LNCaP clone FGC (cell line): Measurements from ENCODE around the gene KCNK15.

Experiments
- DNase-seq: peaks from one replicate; pipeline ENCODE4 v3.0.0-alpha.2; 2011; ENCODE audit warnings: low read depth
- H3K4me3 ChIP-seq: 2 replicates; pipeline ENCODE4 v1.5.1; 2011; ENCODE audit warnings: mild to moderate bottlenecking, low read depth, low read length, control low read depth
- TF ChIP-seq, protein P1 (sequence below): IDR thresholded peaks from 2 replicates; pipeline ENCODE4 v1.5.1; 2012; ENCODE audit warnings: mild to moderate bottlenecking; ENCODE audit not compliant: control insufficient read depth, insufficient read depth; ENCODE audit errors: extremely low read depth

Gene KCNK15

DNA sequence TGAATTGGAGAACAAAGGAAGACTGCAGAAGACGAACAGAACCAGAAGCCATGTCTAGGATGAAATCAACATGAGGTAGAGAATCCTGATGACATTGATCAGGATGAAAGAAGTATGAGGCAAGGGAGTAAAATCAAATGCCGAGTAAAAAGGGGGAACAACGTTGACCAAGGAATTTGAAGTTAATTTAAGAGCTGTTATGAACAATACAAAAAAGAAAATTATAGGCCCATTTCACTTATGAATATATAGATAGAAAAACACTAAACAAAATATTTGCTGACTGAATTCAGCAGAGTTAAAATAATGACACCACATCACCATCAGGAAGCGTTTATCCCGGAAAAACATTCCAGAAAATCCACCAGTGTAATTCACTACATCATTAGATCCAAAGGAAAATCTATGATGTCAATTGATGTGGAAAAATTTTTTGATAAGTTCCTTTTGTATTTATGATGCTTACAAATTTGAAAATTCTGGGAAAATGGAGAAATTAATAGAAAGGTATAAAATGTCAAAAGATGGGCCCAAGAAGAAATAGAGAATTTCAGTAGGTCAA is 38.6 kb upstream of the KCNK15 start:
- H3K4me3 ChIP-seq = no peak overlapping the region
- DNase-seq = no peak
- TF ChIP-seq, protein P1, sequence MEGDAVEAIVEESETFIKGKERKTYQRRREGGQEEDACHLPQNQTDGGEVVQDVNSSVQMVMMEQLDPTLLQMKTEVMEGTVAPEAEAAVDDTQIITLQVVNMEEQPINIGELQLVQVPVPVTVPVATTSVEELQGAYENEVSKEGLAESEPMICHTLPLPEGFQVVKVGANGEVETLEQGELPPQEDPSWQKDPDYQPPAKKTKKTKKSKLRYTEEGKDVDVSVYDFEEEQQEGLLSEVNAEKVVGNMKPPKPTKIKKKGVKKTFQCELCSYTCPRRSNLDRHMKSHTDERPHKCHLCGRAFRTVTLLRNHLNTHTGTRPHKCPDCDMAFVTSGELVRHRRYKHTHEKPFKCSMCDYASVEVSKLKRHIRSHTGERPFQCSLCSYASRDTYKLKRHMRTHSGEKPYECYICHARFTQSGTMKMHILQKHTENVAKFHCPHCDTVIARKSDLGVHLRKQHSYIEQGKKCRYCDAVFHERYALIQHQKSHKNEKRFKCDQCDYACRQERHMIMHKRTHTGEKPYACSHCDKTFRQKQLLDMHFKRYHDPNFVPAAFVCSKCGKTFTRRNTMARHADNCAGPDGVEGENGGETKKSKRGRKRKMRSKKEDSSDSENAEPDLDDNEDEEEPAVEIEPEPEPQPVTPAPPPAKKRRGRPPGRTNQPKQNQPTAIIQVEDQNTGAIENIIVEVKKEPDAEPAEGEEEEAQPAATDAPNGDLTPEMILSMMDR = no peak

DNA sequence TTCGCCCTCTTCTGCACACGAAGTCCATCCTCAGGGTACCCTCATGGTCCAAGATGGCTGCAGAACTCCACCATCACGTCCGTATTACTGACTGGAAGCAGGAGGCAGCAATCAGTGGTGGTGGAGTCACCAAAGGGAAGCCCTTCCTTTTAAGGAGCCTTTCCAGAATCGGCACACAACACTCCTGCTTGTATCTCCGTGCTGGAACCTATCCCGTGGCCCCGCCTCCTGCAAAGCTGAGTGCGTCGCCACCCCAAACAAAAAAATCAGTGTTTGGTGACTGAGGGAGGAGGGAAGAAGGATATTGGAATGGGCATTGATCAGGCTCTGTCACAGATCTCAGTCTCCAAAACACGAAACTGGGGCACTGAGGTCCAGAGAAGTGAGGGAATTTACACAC is 36.3 kb upstream of the KCNK15 start:
- no peak overlapping the region for H3K4me3 ChIP-seq
- no peak for DNase-seq
- TF ChIP-seq, protein P1 = no peak

DNA sequence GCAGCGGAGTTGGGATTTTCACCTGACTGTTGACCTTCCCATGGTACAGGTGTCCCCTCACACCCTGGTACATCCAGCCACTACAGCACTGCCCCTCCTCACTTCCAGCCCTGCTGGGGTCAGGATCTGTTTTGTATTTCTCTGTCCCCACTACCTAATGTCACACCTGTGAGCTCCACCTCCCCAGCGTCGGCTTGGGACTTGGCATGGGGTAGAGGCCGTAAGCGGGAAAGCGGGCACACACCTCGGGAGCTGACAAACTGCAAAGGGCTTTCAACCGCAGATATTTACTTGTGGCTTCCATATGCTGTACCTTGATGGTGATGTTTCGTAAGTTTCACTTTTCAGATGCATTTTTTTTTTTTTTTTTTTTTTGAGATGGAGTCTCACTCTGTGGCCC is 35.9 kb upstream of the KCNK15 start:
- DNase-seq = no peak
- TF ChIP-seq, protein P1 = no peak
- H3K4me3 ChIP-seq = no peak overlapping the region

DNA sequence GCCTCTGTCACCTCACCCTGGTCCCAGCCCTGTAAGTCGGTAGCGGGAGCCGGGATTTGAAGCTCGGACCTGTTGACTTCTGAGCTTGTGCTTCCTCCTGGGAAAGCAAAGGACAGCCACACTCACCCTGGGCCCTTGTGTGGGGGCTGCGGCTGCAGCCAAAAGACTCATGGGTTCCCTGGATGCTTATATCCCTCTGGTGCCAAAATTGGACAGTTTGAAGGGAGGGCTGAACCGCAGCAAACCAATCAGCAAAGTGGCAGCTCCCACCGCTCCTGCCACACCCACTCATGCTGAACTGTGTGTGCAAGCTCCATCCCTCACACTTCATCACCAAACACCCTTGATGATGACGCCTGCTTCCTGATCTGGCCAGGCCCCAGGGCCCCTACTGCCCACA is 34.4 kb upstream of the KCNK15 start:
- TF ChIP-seq, protein P1 = no peak
- DNase-seq = no peak
- H3K4me3 ChIP-seq = no peak overlapping the region

DNA sequence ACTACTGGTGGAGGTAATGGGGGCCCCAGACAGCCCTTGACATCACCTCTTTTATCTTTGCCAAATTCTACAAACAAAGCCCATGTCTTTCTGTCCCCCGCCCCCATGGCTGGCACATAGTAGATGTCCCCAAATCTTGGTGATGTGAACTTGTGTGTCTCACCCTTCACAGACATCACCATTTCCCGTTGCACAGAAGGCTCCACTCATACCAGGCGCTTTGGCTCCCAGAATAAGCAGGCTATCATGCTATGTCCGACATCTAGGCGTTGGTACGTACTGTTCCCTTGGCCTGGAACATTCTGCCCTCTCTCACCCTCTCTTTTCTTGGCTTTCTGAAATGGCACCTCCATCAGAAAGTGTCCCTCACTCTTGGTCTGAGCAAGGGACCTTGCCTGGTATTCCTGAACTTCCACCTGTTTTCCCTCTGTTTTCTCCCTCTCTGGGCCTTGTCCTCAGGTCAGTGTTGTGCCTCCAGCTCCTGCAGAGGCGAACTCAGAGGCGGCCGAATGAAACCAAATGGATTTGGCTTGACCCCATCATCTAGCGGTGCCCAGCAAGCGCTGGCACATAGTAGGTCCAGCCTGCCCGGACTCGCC is 31.5 kb upstream of the KCNK15 start:
- no peak for DNase-seq
- H3K4me3 ChIP-seq = no peak overlapping the region
- TF ChIP-seq, protein P1 = no peak

DNA sequence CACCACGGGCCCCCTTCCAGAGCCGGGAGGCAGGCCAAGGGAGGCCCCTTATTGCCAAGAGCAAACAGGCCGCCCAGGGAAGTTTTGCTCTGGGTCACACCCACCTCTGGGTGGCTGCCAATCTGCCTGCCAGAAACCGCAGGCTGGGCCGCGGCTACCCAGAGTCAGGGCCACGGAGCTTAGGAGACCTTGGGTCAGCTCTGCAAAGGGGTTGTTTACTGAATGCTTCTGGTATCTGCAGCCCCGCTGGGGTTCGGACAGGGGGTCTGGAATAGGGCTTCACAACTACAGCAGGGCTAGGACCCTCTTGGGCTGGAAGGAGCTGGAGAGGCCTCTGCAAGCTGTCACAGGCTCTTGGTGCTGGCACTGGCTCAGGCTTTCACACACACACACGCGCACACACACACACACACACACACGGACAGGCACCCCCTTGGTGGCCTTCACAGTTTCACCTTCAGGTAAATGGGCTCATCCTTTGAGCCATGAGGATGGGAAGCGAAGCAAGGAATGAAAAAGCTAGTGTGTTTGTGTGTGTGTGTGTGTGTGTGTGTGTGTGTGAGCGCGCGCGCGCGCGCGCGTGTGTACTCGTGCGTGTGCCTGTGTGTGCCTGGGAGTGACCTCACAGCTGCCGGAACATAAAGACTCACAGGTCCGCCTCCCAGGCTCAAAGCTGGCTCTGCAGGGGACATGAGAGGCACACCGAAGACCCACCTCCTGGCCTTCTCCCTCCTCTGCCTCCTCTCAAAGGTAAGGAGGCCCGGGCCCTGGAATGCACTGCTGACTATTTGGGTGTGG is 30.8 kb upstream of the KCNK15 start, which contains the start of gene CCN5:
Gene CCN5, plus strand, starts transcription at position 669 of the 798 bp plus-strand sequence. Its CDS starts 22 bp downstream, at position 691.
- TF ChIP-seq, protein P1 = no peak
- DNase-seq = no peak
- H3K4me3 ChIP-seq = no peak within 1 kb of the TSS
